ENCODE results near the gene RAD21L1.
"Not testable (repeated sequence)": the region's sequence is repeated elsewhere in the genome, so short reads cannot be mapped to it uniquely, and the experiment has no call there.

The RAD21L1 gene

DNA sequence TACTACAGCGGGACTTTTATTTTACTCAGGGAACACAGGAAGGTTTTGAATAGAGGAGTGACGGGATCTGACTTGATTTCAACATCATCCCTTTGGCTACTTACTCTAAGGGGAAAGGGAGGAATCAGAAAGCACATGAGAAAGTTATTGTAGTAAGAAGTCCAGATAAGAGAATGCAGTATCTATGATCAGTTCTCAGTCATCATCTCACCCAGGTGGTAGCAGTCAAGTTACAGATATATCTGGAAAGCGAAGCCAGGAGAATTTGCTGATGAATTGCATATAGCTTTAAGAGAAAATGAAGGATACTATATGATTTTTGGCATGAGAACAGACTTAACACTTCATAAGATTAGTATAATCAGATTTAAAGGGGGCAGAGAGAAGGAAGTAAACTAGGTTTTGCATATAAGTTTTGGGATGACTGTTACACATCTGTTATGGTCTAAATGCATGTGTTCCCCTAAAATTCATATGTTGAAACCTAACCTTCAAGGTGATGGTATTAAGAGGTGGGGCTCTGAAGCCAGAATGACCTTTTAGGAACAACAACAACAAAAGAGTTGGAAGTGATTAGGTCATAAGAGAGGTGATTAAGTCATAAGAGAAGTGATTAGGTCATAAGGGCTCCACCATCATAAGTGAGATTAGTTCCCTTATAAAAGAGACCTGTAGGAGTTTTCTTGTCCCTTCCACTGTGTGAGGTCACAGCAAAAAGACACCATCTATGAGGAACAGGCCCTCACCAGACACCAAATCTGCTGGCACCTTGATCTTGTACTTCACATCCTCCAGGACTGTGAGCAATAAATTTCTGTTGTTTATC lies 6.7 kb downstream of the RAD21L1 start:
- DNase-seq, result no peak

DNA sequence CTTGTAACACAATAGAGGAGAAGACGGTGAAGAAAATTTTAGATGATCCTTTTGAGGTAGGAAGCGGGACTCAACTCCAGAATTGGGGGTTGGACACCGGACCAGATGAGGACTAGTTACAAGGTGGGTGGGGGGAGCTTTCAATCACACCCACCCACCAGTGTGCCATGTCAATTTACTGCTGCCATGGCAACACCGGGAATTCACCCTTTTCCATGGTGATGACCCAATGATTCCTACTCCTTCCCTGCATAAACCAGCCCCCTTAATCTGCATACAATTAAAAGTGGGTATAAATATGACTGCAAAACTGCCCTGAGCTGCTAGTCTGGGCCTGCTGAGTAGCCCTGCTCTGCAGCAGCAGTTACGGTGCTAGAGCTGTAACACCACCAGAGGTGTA lies 14.7 kb downstream of the RAD21L1 start:
- no peak for DNase-seq

DNA sequence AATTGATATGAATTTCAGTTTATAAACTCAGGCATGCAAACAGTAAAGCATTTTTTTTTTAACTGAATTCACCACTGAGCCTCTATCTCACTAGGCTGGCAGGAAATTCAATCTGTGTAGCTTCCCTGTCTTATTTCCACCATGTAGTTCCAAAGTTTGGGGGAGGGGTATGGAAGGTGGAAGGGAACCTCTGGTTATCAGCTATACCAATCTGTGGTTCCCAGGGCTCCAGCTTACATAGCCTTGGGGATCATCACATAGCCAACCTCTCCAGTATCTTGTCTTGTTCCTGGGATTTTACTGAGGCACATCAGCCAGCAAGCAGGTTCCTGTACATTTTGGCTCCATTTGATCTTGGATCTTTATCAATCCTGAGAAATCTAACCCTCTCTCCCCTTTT lies 15.6 kb downstream of the RAD21L1 start:
- no peak for DNase-seq

DNA sequence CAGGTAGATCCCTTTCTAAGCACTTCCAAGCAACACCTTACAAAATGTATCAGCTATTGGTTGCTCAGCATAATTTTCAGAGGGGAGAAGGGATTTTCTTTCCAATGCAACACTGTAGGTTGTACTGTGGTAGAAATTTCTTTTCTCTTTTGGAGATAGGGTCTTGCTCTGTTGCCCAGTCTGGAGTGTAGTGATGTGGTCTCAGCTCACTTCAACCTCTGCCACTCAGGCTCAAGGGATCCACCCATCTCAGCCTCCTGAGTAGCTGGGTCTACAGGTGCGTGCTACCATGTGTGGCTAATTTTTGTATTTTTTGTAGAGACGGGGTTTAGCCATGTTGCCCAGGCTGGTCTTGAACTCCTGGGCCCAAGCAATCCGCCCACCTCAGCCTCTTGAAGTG lies 16.3 kb downstream of the RAD21L1 start:
- no peak for DNase-seq

DNA sequence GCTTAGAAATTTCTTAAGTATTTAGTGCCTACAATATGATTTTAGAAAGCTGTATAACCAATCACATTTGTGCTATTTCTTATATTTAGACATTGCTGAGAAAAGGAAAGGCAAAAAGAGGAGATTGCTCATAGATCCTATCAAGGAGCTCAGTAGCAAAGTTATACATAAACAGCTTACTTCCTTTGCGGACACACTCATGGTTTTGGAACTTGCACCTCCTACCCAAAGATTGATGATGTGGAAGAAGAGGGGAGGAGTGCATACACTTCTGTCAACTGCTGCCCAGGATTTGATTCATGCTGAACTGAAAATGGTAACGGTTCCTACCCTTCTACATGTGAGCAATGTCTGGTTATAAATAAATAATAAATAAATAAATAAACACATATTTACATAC lies 16.7 kb downstream of the RAD21L1 start:
- DNase-seq, result no peak

DNA sequence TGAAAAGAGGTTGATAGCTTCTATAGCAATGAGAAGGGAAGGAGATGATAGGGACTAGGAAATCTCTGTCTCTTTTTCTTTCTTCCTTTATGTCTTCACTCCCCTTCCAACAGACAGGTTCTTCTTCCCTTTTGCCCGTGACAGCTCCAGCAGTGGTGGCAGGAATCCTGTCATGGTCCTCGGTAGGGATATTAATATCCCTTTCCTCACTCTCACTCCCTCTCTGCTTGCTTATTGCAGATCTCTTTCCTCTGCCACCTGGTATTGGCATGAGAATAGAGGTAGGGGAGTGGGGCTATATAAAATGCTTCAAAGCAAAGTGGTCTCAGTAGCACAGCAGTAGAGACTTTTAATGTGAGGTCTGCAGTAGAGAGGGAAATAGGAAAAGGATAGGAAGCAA lies 19.7 kb downstream of the RAD21L1 start:
- no peak for DNase-seq

DNA sequence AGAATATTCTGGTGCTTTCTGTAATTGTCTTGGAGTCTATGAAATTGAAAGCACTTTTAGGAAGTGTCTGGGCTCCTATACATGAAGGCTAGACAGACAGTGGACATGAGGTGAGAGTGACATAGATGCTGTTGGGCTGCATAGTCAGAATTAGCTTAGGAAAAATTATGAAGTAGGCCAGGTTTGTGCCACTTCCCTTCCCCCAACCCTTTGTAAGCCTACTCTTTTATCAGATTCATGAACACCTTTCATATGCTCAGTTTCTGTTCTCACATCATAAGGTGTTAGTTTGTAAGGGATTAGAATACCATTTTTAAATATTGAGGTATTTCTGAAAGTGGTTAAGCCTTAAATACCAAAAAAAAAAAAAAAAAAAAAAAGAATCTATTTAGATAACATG lies 21.8 kb downstream of the RAD21L1 start:
- DNase-seq, result no peak

DNA sequence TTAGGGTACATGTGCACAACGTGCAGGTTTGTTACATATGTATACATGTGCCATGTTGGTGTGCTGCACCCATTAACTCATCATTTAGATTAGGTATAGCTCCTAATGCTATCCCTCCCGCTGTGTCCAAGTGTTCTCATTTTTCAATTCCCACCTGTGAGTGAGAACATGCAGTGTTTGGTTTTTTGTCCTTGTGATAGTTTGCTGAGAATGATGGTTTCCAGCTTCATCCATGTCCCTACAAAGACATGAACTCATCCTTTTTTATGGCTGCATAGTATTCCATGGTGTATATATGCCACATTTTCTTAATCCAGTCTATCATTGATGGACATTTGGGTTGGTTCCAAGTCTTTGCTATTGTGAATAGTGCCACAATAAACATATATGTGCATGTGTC lies 24.4 kb downstream of the RAD21L1 start:
- not testable (repeated sequence) for DNase-seq

DNA sequence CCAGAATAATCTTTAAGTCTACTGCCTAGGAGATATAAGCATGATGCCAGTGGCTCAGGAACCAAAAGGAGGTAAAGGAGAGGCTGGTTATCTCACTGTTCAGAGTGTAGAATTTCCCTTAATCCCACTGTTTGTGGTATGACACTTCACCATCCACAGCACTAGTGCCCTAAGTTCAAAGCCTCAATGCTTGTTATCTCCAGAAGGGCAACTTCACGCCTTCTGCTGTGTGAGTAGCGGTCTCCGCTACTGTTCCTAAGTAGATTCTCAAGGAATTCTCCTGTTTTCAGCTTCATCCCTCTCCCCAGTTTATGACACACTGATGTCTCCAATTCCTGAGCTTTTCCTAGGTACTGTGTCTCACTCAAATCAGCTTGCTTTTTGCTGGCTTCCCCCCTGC lies 26.6 kb downstream of the RAD21L1 start:
- DNase-seq, result no peak

DNA sequence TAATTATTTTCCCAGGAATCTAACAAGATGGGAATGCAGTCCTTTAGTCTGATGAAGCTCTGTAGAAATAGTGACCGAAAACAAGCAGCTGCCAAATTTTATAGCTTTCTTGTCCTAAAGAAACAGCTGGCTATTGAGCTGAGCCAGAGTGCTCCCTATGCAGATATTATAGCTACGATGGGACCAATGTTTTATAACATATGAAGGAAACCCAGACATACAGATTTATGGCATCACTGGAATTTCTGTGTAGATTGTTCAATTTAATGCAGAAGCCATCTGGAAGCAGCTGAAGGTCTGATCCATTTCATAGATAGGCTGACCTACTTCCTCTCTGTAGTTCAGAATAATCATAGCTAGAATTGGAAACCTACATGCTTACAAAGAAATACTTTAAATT lies 28.4 kb downstream of the RAD21L1 start:
- DNase-seq, result no peak

DNA sequence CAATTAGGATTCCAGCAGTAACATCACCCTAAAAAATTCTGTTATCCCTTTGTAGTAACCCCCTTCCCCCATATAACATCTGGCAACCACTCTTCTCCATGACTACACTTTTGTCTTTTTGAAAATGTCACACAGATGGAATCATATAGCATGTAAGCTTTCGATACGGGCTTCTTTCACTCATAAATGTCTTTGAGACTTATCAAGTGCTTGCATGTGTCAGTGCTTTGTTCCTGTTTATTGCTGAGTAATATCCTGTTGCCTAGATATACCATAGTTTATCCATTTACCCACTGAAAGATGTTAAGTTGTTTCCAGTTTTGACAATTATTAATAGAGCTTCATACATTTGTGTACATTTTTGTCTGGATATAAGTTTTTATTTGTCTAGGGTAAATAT lies 29.8 kb downstream of the RAD21L1 start:
- DNase-seq, result no peak

DNA sequence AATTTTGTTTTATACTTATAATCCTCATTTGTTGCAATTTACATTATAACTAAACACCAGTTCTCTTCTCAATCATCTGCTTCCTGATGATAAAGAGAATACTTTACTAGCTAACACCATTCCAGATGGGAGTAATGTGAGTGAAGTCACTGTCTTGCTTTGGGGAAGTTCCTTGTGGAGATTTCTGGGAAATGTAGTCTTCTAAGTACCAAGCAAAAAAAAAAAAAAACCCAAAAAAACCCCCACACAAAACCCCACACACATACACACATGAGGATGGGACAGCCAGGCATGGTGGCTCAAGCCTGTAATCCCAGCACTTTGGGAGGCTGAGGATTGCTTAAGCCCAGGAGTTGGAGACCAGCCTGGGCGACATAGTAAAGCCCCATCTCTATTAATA lies 38.0 kb downstream of the RAD21L1 start:
- no peak for DNase-seq

DNA sequence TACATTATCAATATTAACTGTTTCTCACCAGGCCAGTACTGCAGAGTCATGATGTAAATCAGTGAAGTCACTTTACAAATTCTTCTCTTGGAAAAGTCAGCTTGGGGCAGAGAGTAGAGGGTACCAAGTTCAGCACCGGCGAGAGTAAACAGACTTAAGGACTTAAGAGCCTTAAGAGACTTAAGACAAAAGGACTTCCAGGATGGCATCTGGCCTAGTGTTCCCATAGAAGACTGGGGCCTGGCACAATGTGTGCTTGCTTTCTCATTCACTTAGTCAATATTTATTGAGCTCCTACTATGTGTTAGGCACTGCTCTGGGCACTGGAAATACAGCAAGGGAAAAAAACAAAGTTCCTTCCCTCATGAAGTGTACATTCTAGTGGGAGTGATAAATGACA lies 38.9 kb downstream of the RAD21L1 start:
- no peak for DNase-seq

DNA sequence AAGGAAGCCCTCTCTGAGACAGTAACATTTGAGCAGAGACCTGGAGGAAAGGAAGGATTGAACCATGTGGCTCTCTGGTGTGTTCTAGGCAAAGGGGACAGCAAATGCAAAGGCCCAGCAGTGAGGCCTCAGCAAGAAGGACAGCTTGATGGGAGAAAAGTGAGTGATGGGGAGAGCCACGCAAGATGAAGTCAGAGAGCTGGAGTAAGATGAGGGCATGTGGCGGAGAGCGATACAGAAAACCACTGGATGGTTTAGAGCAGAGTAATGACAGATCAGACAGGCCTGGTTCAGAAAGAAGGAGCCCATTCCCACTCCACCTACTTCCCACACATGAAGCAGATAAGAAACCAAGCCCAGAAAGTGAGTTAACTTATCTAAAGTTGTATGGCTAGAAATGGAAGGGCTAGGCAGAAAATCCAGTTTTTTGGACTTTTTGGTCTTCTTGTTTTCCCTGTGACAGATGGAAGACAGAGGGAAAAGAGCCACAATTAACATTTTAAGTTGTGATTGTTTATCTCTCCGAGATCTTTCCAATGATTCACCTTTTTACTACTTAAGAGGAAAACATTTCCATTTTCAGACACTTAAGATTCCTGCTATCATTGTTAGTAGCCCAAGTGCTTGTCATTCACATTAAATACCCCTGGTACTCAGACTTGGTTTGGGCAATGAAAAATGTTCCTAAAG lies 39.5 kb downstream of the RAD21L1 start:
- DNase-seq, result no peak

DNA sequence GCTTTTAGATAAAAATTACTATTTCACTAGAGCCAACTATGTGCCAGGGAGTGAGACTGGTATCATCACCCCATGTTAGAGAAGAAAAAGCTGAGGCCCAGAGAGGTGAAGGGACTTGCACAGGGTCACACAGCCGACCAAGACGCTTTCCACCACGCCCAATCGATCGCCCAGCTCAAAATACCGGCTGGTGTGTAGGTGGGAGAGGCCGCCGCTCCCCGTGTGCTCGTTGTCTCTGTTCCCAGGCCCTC lies 40.0 kb downstream of the RAD21L1 start:
- DNase-seq, result no peak

DNA sequence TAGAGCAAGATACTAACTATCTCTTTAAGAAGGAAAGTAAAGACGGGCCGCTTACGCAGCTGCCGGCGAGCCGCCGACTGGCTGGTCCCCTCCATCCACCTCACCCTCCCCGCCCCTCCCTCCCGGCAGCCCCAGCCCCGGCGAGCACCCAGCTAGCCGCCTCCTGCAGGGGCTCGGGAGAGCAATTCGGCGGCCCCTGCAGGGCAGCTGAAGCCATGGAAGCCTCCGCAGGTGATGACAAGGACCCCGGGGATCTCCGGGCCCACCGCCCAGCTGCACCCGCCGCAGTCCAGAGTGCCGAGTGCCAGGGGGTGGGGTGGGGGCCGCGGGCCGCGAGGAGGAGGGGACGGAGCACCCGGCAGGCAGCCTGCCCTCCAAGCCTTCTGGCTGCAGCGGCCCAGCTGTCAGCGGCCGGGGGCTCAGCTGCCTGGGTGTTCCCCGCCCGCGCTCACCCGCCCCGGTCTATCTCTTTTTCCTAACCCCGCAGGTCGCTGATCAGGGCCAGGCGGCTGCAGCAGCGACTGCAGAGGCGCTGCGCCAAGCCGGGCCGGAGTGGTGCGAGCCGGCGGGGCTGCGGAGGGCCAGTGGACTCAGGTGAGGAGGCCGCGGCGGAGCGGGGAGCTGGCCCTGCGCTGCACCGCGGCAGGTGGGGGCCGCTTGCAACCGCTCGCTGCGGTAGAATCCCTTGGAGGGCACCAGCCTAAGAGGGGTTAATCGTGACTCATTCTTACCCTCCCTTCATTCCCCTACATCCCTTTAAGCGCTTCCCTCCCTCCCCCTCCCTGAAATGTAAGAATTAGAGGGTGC lies 40.5 kb downstream of the RAD21L1 start, which contains the start of gene SNPH:
SNPH (plus strand) TSS at position 128 of the 807 bp plus-strand sequence. CDS start 29,946 bp downstream, outside the sequence.
- DNase-seq, result peak; percentile 85

DNA sequence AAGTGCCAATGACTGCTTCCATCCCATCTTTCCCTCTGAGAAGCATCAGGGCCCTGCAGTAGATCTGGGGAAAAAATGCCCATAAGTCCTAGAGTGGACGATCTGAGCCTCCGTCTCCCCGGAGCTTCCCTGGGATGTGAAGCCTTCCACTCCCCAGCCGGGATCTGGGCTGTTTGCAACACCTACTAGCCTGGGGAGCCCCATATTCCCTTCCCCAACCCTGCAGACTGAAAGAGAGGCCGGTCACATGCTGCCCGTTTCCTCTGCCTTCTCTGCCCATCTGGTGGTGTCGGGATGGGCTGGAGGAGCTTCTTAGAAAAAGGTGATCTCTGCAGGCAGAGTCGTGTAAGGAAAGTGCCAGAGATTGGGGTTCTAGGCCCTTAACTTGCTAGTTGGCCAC lies 41.3 kb downstream of the RAD21L1 start:
- no peak for DNase-seq

DNA sequence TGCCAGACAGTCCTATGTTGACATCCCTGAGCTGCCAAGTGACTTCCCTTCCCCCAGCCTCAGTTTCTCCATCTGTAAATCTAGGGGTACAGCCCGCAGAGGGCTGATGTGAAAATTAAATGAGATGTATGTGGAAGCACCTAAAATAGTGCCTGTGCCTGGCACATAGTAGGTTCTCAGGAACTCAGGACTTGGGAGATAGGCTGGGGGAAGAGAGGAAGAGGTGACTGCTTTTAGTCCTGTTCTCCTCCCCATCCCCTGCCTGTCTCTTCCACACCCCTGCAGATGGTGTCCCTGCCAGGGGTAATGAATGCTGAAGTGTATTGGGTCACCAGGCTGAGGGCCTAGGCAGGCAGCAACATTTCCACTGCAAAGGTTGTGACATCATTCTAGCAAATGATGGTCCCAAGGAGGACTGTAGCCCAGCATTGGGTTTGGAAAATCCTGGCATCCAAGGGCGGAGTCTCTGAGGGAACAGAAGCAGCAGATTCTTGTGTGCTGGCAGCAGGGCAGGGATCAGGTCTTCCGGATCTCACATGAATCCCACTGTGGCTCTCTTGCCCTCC lies 42.0 kb downstream of the RAD21L1 start:
- DNase-seq, result no peak

DNA sequence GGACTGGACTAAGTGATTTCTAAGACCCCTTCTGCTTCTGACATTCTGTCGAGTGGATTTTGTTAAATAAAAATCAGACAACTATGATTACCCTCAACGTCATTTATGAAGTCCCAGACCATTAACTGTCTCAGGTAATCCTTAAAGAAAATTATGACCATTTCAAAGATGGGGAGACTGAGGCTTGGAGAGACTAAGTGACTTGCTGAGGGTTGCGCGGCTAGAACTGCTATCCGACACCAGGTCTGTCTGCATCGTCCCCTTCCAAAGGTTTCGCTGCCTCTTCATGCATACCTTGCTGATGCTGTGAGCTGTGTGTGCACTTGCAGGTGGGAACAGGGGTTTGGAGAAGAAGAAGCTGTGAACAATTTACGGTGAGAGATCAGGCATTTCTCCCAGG lies 43.4 kb downstream of the RAD21L1 start:
- DNase-seq, result no peak

DNA sequence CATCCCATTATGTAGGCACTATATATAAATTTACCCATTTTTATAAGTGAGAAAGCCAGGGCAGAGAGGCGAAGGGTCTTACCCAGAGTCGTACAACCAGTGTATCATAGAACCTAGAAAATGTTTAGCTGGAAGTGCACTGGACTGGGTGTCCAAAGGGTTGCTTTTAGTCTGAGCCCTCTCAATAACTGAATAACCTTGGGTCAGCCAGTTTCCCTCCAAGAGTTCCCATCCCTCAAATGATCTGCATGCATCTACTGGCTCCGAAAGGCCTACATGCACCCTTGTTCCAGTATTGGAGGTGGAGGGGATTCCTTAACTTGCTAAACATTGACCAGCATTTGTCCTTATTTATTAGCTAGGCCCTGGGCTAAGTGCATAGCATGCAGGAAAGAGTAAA lies 44.0 kb downstream of the RAD21L1 start:
- DNase-seq, result no peak

DNA sequence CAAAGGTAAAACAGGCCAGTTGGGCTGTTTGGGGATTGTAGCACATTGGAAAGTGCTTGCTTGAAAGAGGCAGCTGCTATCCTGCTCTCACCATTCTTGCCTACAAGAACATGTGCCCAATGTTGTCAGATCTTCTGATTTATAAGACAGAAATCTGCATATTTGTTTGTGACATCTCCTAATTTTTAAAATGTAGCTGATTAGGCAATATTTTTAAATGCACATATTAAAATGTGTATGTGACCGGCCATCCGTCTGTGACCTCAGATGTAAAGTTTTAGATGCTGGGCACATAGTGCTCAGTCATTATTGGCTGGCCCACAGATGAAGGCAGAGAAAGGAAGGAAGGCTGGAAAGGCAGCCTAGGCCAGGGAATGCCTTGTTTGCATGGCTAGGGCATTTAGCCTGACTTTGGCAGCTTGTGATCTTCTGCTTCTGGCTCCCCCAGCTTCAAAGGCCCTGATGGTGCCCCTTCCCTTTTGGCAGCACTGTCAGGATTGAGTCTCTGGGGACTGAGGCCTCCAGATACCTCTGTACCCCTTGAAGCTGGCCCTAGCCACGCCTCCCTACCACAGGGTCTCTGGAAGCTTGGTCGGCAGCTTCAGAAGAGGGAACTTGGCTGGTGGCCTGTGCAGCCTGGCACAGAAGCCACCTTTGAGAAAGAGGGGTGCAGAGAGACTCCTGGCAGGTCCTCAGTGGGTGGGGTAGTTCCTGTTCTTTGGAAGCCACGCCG lies 46.7 kb downstream of the RAD21L1 start:
- no peak for DNase-seq

DNA sequence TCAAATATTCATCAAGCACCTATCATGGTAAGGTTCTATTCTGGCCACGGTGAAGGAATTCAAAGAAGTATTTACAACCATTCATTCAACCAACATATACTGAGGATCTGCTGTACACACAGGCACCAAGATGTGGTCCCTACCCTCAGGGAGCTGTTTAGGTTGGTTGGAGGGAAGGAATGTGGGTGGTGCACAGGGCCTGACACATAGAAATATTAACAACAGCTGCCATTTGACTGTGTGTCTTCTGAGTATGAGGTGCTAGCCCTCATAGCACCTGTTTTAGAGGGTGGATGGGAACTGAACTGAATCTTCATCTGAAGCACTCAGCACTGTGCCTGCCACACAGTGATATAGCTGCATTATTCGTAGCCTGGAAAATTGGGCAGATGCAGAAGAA lies 47.5 kb downstream of the RAD21L1 start:
- DNase-seq, result no peak

All from left hindlimb (tissue), 1 donor.